WERI-Rb-1 (cell line): ENCODE results near the gene NOL4.

ENCODE experiments used
- DNase-seq: peaks from one replicate; pipeline ENCODE4 v3.0.0-alpha.2; 2020
- H3K27ac ChIP-seq: fragments of 250-450 bp; sonication (Bioruptor Pico); 2 replicates; pipeline ENCODE4 v1.5.1; 2020; ENCODE audit warnings: mild to moderate bottlenecking, moderate library complexity
- H3K27me3 ChIP-seq: fragments of 250-450 bp; sonication (Bioruptor Pico); 2 replicates; pipeline ENCODE4 v1.5.1; 2021; ENCODE audit warnings: mild to moderate bottlenecking, low read depth, moderate library complexity; ENCODE audit not compliant: insufficient read depth, severe bottlenecking
- H3K36me3 ChIP-seq: fragments of 250-450 bp; sonication (Bioruptor Pico); 2 replicates; pipeline ENCODE4 v1.5.1; 2020; ENCODE audit warnings: mild to moderate bottlenecking, moderate library complexity
- H3K4me3 ChIP-seq: 2 replicates; pipeline ENCODE4 v1.5.1; 2011; ENCODE audit warnings: low read depth, mild to moderate bottlenecking, control low read depth, low read length
- H3K9me3 ChIP-seq: fragments of 250-450 bp; sonication (Bioruptor Pico); 2 replicates; pipeline ENCODE4 v1.5.1; 2021; ENCODE audit warnings: mild to moderate bottlenecking, moderate library complexity; ENCODE audit not compliant: severe bottlenecking
- CTCF ChIP-seq: IDR thresholded peaks from 2 replicates; pipeline ENCODE4 v1.5.1; 2011; ENCODE audit warnings: low read depth, mild to moderate bottlenecking, control low read depth, inconsistent platforms, low read length

NOL4 gene

GRCh38 chr18:34207344-34207851 is 17.3 kb downstream of the NOL4 start:
- H3K27me3 ChIP-seq: no peaks in the 10 kb centered on the region
- no peak overlapping the region for H3K27ac ChIP-seq
- H3K9me3 ChIP-seq: no peaks in the 10 kb centered on the region
- DNase-seq: no peak
- no peak for TF ChIP-seq CTCF
- H3K4me3 ChIP-seq: no peak overlapping the region
- no peaks in the 10 kb centered on the region for H3K36me3 ChIP-seq

GRCh38 chr18:34203866-34204265 is 20.8 kb downstream of the NOL4 start:
- no peak for DNase-seq
- no peaks in the 10 kb centered on the region for H3K27me3 ChIP-seq
- no peak for TF ChIP-seq CTCF
- no peak overlapping the region for H3K27ac ChIP-seq
- no peaks in the 10 kb centered on the region for H3K36me3 ChIP-seq
- no peak overlapping the region for H3K4me3 ChIP-seq
- H3K9me3 ChIP-seq: no peaks in the 10 kb centered on the region

- H3K36me3 ChIP-seq: no peaks in the 10 kb centered on the region
- no peak for DNase-seq
- H3K27ac ChIP-seq: no peak overlapping the region
- no peaks in the 10 kb centered on the region for H3K27me3 ChIP-seq
- no peaks in the 10 kb centered on the region for H3K9me3 ChIP-seq
- H3K4me3 ChIP-seq: no peak overlapping the region
- TF ChIP-seq CTCF: no peak
Observed at GRCh38 chr18:34196256-34196655, 28.5 kb downstream of the NOL4 start.

GRCh38 chr18:34194239-34194638 is 30.5 kb downstream of the NOL4 start:
- no peak for TF ChIP-seq CTCF
- no peaks in the 10 kb centered on the region for H3K27me3 ChIP-seq
- H3K36me3 ChIP-seq: no peaks in the 10 kb centered on the region
- no peak overlapping the region for H3K4me3 ChIP-seq
- DNase-seq: no peak
- no peak overlapping the region for H3K27ac ChIP-seq
- H3K9me3 ChIP-seq: no peaks in the 10 kb centered on the region

GRCh38 chr18:34189656-34190435 is 34.9 kb downstream of the NOL4 start:
- no peak overlapping the region for H3K27ac ChIP-seq
- no peaks in the 10 kb centered on the region for H3K27me3 ChIP-seq
- TF ChIP-seq CTCF: no peak
- H3K36me3 ChIP-seq: no peaks in the 10 kb centered on the region
- H3K9me3 ChIP-seq: no peaks in the 10 kb centered on the region
- no peak overlapping the region for H3K4me3 ChIP-seq
- no peak for DNase-seq
